ENCODE data around the gene ALDH1L1. TPM values are rescaled to one million over a fixed set of nuclear protein-coding genes. Genes with fewer than 3 reads are reported as not detected.

ALDH1L1 gene
- total RNA-seq, 4 donors from 2014 or later, result 125 to 176 (median 150) TPM

- no peak for ATAC-seq (ENCODE audit: low FRiP score)
- TF ChIP-seq, protein P1, sequence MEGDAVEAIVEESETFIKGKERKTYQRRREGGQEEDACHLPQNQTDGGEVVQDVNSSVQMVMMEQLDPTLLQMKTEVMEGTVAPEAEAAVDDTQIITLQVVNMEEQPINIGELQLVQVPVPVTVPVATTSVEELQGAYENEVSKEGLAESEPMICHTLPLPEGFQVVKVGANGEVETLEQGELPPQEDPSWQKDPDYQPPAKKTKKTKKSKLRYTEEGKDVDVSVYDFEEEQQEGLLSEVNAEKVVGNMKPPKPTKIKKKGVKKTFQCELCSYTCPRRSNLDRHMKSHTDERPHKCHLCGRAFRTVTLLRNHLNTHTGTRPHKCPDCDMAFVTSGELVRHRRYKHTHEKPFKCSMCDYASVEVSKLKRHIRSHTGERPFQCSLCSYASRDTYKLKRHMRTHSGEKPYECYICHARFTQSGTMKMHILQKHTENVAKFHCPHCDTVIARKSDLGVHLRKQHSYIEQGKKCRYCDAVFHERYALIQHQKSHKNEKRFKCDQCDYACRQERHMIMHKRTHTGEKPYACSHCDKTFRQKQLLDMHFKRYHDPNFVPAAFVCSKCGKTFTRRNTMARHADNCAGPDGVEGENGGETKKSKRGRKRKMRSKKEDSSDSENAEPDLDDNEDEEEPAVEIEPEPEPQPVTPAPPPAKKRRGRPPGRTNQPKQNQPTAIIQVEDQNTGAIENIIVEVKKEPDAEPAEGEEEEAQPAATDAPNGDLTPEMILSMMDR (IDR thresholded peaks at IDR 0.05), result no peak
- no peak for DNase-seq (ENCODE audit: low spot score)
Measured at GRCh38 chr3:126053949-126054569, 126.3 kb downstream of the ALDH1L1 start.

Small RNA genes lying within 50 kb of the gene (small RNA-seq; reads per million reads assigned to genes)
- not detected for gene RNU1-30P

Other genes starting within 250 kb of the ALDH1L1 start
- under 1 TPM in 1 of 4 donors, not detected in 3; 0.56 TPM for gene ROPN1B, start 211.4 kb downstream of the ALDH1L1 start, total RNA-seq
- 10 to 100 TPM; 34.5 to 62.3 (median 37.9) TPM for gene SLC41A3, start 96.5 kb downstream of the ALDH1L1 start, total RNA-seq
- gene KLF15, start 176.8 kb upstream of the ALDH1L1 start, total RNA-seq, result 10 to 100 TPM; 22.3 to 73.1 (median 59.9) TPM
- gene CFAP100, start 214.3 kb upstream of the ALDH1L1 start, total RNA-seq, result not detected